CD4-positive, alpha-beta T cell treated with Interleukin-12 subunit alpha and Interleukin-12 subunit beta, for 1 hour (primary cell): ENCODE results near the gene SOS2.
A peak's percentile ranks its signal among the peaks of the same experiment; 100 is the strongest.
"Not testable (repeated sequence)": the region's sequence is repeated elsewhere in the genome, so short reads cannot be mapped to it uniquely, and the experiment has no call there.

ENCODE experiments used
- DNase-seq: peaks from one replicate; pipeline ENCODE4 v3.0.0-alpha.2; 2020

The SOS2 gene

GRCh38 chr14:50083467-50084337 lies 147.7 kb downstream of the SOS2 start:
- peak; percentile 62 for DNase-seq

DNA sequence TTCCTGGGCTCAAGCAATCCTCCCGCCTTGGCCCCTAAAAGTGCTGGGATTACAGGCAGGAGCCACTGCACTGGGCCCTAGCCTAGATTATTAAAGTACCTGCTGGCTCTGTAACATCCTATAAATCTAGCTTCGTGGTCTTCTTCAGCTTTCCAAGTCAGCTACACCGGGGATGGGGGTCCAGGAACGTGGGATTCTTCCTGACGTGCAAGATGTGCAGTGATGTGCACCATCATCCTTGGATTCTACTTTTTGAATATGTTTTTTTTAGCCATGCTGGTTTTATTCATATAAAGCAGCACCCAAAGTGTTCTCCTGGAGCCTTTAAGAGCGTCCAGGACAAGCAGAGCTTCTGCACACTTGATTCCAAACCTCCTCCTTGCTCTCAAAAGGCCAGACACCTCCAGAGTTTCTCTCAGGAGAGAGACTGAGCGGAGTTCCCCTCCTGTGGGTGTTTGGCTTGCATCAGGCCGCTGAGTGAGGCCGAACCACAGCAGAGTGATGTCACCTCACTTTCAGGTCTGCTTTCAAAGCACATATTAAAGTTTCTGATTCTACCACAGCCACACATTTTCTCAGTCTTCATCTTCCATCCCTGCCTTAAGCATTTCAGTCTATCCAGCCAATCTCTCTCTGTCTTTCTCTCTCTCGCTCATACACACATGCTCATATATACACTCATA lies 148.5 kb downstream of the SOS2 start:
- DNase-seq: peak; percentile 92

GRCh38 chr14:50082308-50082742 lies 149.1 kb downstream of the SOS2 start:
- peak; percentile 75 for DNase-seq

DNA sequence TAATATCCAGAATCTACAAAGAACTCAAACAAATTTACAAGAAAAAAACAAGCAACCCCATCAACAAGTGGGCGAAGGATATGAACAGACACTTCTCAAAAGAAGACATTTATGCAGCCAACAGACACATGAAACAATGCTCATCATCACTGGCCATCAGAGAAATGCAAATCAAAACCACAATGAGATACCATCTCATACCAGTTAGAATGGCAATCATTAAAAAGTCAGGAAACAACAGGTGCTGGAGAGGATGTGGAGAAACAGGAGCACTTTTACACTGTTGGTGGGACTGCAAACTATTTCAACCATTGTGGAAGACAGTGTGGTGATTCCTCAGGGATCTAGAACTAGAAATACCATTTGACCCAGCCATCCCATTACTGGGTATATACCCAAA lies 152.3 kb downstream of the SOS2 start:
- DNase-seq: not testable (repeated sequence)

DNA sequence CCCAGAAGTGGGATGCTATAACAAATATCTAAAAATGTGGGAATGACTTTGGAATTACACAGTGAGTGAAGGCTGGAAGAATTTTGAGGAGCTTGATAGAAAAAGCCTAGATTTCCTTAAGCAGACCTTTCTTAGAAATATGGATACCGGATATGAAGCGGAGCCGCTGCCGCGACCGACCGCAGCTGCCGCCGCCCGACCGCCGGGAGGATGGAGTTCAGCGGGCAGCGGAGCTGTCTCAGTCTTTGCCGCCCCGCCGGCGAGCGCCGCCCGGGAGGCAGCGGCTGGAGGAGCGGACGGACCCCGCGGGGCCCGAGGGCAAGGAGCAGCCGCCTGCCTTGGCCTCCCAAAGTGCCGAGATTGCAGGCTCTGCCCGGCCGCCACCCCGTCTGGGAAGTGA lies 157.7 kb downstream of the SOS2 start:
- not testable (repeated sequence) for DNase-seq

DNA sequence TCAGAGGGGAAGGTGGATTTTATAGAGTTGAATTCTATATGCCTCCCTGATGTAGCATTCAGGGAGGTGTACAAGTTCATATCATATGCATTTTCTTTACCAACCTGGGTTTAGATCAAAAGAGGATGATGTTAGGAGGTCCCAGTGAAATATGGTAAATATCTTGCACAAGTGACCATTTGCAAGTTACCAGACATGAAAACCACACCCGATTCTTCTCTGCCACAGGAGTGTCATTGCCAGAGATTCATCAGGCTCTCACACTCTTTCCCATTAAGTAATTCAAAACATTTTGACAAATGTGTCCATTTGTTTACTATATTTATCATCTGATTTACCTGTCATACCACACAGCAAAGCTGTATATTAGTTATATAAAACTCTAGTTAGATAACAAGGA lies 159.0 kb downstream of the SOS2 start:
- no peak for DNase-seq

GRCh38 chr14:50070840-50071548 lies 160.4 kb downstream of the SOS2 start:
- no peak for DNase-seq

- DNase-seq: no peak
Observed at GRCh38 chr14:50070230-50070629, 161.1 kb downstream of the SOS2 start.

GRCh38 chr14:50069325-50069724 lies 162.1 kb downstream of the SOS2 start:
- no peak for DNase-seq

- DNase-seq: no peak
Observed at GRCh38 chr14:50068496-50068895, 162.9 kb downstream of the SOS2 start.

DNA sequence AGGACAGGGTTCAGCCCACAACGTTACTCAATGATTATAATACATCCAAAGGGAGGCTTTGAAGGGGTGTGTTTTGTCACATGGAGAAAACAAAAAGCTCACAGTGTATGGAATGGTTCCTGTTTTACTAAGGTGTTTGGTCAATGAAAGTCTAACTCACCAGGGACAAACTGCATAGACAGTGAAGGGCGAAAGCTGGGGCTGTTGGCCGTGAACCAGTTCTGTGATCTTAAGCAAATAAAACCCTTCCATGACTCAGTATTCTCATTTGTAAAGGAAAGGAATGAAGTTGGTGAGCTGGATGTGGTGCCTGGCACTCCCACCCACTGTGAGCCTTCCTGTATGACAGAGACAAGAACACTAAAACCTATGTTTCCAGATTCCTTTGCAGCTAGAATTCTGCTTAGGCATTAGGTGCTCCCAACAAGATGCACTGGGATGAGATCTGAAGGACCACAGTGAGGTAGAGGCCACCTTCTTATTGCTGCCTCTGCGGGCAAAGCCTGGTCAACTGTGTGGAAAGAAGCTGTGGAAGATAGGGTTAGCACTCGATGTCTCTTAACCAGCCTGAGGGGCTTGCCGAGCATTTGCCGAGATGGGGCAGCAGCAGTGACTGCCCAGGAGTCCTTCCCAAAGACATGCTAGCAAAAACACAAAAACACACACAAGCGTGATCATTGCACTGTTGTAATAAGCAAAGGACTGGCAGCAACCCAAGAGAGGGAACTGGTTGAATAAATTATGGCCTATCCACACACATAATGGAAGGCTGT lies 163.5 kb downstream of the SOS2 start:
- no peak for DNase-seq
